Renal cortex interstitium (tissue), 11 donors: ENCODE measurements around the gene TMEM244. TPM values are rescaled to one million over a fixed set of nuclear protein-coding genes. Genes with fewer than 3 reads are reported as not detected.
"Not testable (repeated sequence)": the region's sequence is repeated elsewhere in the genome, so short reads cannot be mapped to it uniquely, and the experiment has no call there.

Source experiments
- DNase-seq, 11 donors: peaks; one replicate each; pipeline ENCODE4 v3.0.0-alpha.2; 2013; ENCODE audit warnings: low read depth in 9 of 11, low spot score in 4 of 11; ENCODE audit errors: extremely low read depth in 1 of 11
- polyA plus RNA-seq, 3 donors: library from polyadenylated mRNA; unstranded; fragments of 120-200 nt; gene quantifications; one replicate each; pipeline ENCODE4 v1.2.1, GENCODE V29; 2013; ENCODE audit not compliant: insufficient read length in 3 of 3

TMEM244 gene
- polyA plus RNA-seq, 3 donors = not detected

DNA sequence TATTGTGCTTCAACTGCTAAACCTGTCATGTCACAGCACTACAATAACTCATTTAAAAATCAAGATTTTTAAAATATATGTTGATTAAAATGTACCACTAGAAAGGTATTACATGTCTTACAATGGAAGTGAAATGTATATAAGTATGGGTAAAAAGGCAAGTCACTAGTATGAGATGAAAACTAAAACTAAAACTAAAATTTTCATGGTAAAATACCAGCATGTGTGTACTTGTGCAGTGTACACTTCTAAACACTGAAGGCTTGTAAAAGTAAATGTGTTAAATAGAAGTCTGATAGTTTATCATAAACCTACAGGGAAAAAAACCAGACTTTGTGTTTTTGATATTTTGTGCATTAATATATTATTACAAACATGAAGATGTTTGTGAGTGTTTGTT, 13.7 kb upstream of the TMEM244 start:
- DNase-seq = no peak

DNA sequence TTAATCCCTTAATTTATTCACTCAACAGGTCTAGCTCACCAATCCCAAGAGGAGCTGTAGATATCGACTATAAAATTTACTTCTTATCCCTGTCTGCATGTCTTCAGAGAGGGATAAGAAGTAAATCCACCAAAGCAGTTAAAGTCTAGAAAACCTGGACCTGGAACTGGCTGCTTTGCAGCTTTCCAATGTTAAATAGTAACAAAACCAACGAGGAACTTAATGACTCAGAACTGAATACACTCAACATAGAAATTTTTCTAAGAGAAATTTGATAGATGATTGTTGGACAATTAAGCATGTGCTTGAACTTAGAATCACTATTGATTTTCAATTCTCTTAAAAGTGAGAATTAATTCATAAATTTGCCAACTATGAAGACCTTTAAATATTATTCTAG, 11.5 kb upstream of the TMEM244 start:
- peak in 1 of 11 donors; percentile 12 for DNase-seq

- DNase-seq = no peak
Observed at GRCh38 chr6:129871221-129871620, 10.1 kb upstream of the TMEM244 start.

GRCh38 chr6:129867403-129867802, 6.3 kb upstream of the TMEM244 start:
- DNase-seq = no peak

- no peak for DNase-seq
Observed at GRCh38 chr6:129866688-129867087, 5.6 kb upstream of the TMEM244 start.

DNA sequence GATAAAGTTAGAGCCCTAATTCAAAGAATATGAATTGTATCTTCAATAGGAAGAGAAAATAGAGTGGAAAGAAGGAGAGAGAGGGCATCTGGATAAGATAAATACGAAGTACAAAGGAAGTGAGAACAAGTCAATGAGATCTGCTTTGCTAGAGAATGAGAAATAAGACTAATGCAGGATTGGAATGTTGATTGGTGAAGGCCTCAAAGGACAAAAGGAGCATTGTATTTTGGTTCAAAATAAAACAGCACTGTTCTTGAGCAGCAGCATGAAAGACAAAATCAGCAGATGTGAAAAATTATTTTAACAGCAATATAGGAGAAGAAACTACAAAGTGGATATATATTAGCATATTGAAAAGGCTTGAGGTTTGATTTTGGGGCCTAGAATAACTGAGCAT, 5.1 kb upstream of the TMEM244 start:
- no peak for DNase-seq

DNA sequence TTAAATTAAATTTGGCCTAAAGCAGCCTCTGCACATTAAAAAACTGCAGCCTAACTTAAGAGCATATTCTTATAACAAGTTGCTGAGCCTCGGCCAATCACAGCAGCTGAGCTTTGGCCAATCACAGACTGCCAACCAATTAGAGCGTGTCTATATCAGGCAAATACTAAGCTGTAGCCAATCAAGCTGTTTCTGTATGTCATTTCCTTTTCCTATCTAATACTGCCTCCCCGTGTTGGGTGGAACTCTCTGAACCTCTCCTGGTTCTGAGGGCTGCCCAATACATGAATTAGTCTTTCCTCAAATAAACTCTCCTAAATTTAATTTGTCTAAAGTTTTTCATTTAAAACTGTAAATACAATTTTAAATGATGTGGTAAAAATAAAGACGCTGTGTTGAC, 3.9 kb upstream of the TMEM244 start:
- DNase-seq = no peak

GRCh38 chr6:129863664-129864063, 2.5 kb upstream of the TMEM244 start:
- DNase-seq = no peak

- peak in 3 of 11 donors; percentile 20 to 31 (median 21) for DNase-seq
Observed at GRCh38 chr6:129859524-129859923, 1.6 kb downstream of the TMEM244 start.

DNA sequence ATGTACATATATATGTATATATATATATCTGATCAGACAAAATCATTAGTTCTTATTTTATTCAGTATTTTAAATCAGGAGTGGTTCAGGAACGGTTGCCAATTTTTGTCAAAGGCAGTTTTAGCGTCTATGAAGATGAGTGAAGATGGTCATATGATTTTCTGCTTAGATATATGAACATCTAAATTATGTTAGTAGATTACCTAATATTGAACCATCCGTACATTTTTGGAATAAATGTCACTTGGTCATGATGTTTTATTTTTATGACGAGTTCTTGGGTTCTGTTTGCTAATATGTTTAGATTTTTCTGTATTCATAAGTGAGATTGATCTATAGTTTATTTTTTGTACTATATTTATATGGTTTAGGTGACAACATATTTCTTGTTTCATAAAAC, 3.3 kb downstream of the TMEM244 start:
- no peak for DNase-seq

DNA sequence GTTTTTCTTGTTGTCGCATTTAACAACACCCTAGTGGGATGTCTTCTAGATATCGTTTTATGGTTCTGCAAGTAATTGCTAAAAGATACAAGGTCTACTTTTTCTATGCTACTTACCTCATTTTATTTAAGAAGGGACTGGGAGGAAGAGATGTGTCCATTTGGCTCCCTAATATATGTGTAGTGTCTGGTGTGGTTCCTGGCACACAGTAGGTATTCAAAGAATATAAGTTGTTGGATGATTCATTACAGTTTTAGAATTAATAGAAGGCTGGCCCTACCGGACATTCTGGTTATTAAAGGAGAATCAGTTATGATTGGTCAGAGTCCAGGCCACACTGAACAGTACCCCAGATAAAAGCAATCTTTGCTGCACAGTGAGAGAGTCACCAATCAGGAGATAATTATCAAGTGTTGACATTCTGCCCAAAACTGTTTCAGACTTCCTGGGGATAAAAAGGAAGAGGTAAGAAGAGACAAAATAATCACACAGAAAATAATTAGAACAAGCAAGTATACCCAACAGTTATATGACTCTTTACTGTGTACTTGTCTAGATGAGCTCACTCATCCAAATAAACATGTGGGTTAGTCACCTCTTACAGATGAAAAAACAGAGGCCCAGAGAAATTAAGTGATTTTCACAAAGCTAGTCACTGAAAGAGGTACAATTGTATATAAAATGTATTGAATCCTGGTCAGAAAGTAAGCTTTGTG, 7.0 kb downstream of the TMEM244 start:
- DNase-seq = no peak

GRCh38 chr6:129852257-129852858, 8.8 kb downstream of the TMEM244 start:
- DNase-seq = no peak

DNA sequence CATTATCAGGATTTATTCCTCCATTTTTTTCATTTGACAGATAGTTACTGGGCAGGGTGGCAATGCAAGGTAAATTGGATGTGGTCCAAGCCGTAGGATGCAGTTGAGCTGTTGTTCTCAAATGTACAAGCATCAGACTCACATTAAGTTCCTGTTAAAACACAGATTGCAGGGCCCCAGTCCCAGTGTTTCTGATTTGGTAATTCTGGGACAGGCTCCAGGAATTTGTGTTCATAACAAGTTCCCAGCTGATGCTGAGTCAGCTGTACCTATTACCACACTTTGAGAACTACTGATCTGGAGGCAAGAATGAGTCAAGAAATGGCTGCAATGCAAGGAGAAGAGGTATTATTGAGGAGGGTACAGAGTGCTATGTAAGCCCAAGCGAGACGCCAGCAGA, 11.7 kb downstream of the TMEM244 start:
- DNase-seq = no peak

- no peak for DNase-seq
Observed at GRCh38 chr6:129846761-129847160, 14.4 kb downstream of the TMEM244 start.

GRCh38 chr6:129845696-129846095, 15.4 kb downstream of the TMEM244 start:
- DNase-seq = no peak

GRCh38 chr6:129844118-129844891, 16.8 kb downstream of the TMEM244 start:
- no peak for DNase-seq

DNA sequence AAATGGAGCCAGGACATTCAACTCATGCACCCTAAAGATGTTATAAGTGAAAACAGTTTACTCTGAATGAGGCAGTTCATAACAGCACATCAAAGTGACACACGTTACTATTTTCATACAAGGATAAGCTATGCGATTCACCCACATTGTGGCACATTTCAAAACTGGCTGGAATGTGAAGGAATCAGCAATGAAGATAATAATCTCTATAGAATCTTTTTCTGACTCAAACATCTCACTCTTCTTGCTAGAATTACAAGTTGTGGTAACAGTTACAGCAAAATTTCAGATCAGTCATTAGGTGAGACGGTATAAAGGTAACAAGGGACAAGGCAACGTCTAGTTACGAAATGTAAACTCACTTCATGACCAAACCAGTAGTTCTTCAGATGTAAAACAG, 17.5 kb downstream of the TMEM244 start:
- no peak for DNase-seq

- no peak for DNase-seq
Observed at GRCh38 chr6:129842881-129843409, 18.2 kb downstream of the TMEM244 start.

- DNase-seq = no peak
Observed at GRCh38 chr6:129842137-129842536, 19.0 kb downstream of the TMEM244 start.

- DNase-seq = not testable (repeated sequence)
Observed at GRCh38 chr6:129839562-129839961, 21.6 kb downstream of the TMEM244 start.
